Esophagus squamous epithelium (tissue), 4 donors: ENCODE measurements around the gene OR13J1.

Source experiments
- POLR2A ChIP-seq, 4 donors: fragments of 450-650 bp; IDR thresholded peaks; one replicate each; pipeline ENCODE4 v1.6.1; 2017; ENCODE audit warnings: antibody characterized with exemption in 4 of 4, mild to moderate bottlenecking in 4 of 4, moderate library complexity in 3 of 4
- TF ChIP-seq, protein P1 (sequence below), 6 experiments: fragments of 450-650 bp in 4 of 6; fragments of 200-600 bp in 2 of 6; sonication (generic) in 2 of 6; IDR thresholded peaks; one replicate each; pipeline ENCODE4 v1.5.1; 2016 to 2019; ENCODE audit warnings: antibody characterized with exemption in 6 of 6, mild to moderate bottlenecking in 4 of 6, moderate library complexity in 4 of 6

- TF ChIP-seq, protein P1, sequence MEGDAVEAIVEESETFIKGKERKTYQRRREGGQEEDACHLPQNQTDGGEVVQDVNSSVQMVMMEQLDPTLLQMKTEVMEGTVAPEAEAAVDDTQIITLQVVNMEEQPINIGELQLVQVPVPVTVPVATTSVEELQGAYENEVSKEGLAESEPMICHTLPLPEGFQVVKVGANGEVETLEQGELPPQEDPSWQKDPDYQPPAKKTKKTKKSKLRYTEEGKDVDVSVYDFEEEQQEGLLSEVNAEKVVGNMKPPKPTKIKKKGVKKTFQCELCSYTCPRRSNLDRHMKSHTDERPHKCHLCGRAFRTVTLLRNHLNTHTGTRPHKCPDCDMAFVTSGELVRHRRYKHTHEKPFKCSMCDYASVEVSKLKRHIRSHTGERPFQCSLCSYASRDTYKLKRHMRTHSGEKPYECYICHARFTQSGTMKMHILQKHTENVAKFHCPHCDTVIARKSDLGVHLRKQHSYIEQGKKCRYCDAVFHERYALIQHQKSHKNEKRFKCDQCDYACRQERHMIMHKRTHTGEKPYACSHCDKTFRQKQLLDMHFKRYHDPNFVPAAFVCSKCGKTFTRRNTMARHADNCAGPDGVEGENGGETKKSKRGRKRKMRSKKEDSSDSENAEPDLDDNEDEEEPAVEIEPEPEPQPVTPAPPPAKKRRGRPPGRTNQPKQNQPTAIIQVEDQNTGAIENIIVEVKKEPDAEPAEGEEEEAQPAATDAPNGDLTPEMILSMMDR (IDR thresholded peaks at IDR 0.05): peak; percentile 91 to 97 (median 94)
- no peak for TF ChIP-seq POLR2A (IDR thresholded peaks at IDR 0.05)
Measured at GRCh38 chr9:35882263-35882848, 12.2 kb upstream of the OR13J1 start.
